GM12878 (cell line): ENCODE measurements around the gene SWSAP1. TPM values are rescaled to one million over a fixed set of nuclear protein-coding genes. Genes with fewer than 3 reads are reported as not detected.

Source experiments
- ESRRA ChIP-seq: IDR thresholded peaks from 2 replicates; pipeline ENCODE4 v1.6.1; 2012; ENCODE audit warnings: mild to moderate bottlenecking, low read length, improper control_type of control experiment
- EZH2 ChIP-seq: IDR thresholded peaks from 2 replicates; pipeline ENCODE4 v1.6.1; 2012; ENCODE audit warnings: low read depth, mild to moderate bottlenecking, control low read depth, inconsistent platforms, low read length, borderline replicate concordance; ENCODE audit not compliant: control insufficient read depth
- JUND ChIP-seq: IDR thresholded peaks from 2 replicates; pipeline ENCODE4 v1.6.1; 2012; ENCODE audit warnings: low read depth, mild to moderate bottlenecking, low read length, improper control_type of control experiment, moderate library complexity
- KLF5 ChIP-seq: fragments of 450-650 bp; IDR thresholded peaks from 2 replicates; pipeline ENCODE4 v1.6.1; 2014; ENCODE audit warnings: mild to moderate bottlenecking; ENCODE audit not compliant: partially characterized antibody
- MEF2B ChIP-seq: fragments of 450-650 bp; IDR thresholded peaks from 2 replicates; pipeline ENCODE4 v1.6.1; 2018; ENCODE audit warnings: mild to moderate bottlenecking, moderate library complexity; ENCODE audit not compliant: partially characterized antibody, poor library complexity, severe bottlenecking
- MTA3 ChIP-seq: IDR thresholded peaks from 2 replicates; pipeline ENCODE4 v1.6.1; 2012; ENCODE audit warnings: low read length, inconsistent platforms, borderline replicate concordance
- NR2F1 ChIP-seq: fragments of 450-650 bp; conservative IDR thresholded peaks from 2 replicates; pipeline ENCODE4 v1.6.1; 2017; ENCODE audit warnings: mild to moderate bottlenecking
- POU2F2 ChIP-seq: IDR thresholded peaks from 3 replicates; pipeline ENCODE4 v1.6.1; 2011; ENCODE audit warnings: low read depth, mild to moderate bottlenecking, low read length, borderline replicate concordance
- SREBF1 ChIP-seq: IDR thresholded peaks from 2 replicates; pipeline ENCODE4 v1.6.1; 2012; ENCODE audit warnings: mild to moderate bottlenecking, low read length
- TARDBP ChIP-seq: IDR thresholded peaks from 2 replicates; pipeline ENCODE4 v1.6.1; 2016; ENCODE audit warnings: borderline replicate concordance
- TCF3 ChIP-seq: IDR thresholded peaks from 2 replicates; pipeline ENCODE4 v1.6.1; 2012; ENCODE audit warnings: low read depth, mild to moderate bottlenecking, low read length, borderline replicate concordance; ENCODE audit not compliant: insufficient read depth
- ZNF622 ChIP-seq: fragments of 450-650 bp; IDR thresholded peaks from 2 replicates; pipeline ENCODE4 v1.6.1; 2017; ENCODE audit warnings: mild to moderate bottlenecking, inconsistent platforms
- polyA plus RNA-seq, 11 experiments: library from polyadenylated mRNA; depleted of rRNA in 4 of 11; unstranded in 6 of 11; stranded (reverse) in 5 of 11; fragments of >200 nt; fragmentation: Nextera tagmentation in 4 of 11; fragmentation: Illumina TruSeq in 1 of 11; extraction: Ambion mirVana in 4 of 11; extraction: Trizol in 1 of 11; gene quantifications; 1 replicate in 1 of 11; 2 replicates in 10 of 11; pipeline versions ENCODE4 v1.2.1 to v1.2.3, GENCODE V29; 2011 to 2016; ENCODE audit warnings: inconsistent platforms in 2 of 11, missing spikeins in 2 of 11, low read depth in 1 of 11
- total RNA-seq, 4 experiments: library from RNA; depleted of rRNA in 3 of 4; stranded (reverse); fragments of >200 nt in 3 of 4; fragmentation: Illumina TruSeq in 1 of 4; extraction: Trizol in 1 of 4; gene quantifications; 2 replicates each; pipeline versions ENCODE4 v1.2.1 to v1.2.3, GENCODE V29; 2013 to 2021
- TF ChIP-seq, protein P1 (sequence below): IDR thresholded peaks from 2 replicates; pipeline ENCODE4 v1.6.1; 2012; ENCODE audit warnings: low read depth, low read length, improper control_type of control experiment
- TF ChIP-seq, protein P2 (sequence below): fragments of 450-650 bp; formaldehyde crosslinking; IDR thresholded peaks from 2 replicates; pipeline ENCODE4 v1.4.0; 2022; ENCODE audit warnings: mild to moderate bottlenecking, moderate library complexity
- TF ChIP-seq, protein P3 (sequence below), 3 experiments: IDR thresholded peaks in 2 of 3; conservative IDR thresholded peaks in 1 of 3; 2 replicates each; pipeline ENCODE4 v1.5.1; 2011; ENCODE audit warnings: low read depth in 3 of 3, low read length in 3 of 3, mild to moderate bottlenecking in 3 of 3, control low read depth in 2 of 3, moderate library complexity in 2 of 3, inconsistent platforms in 1 of 3, mixed read lengths in 1 of 3; ENCODE audit not compliant: control insufficient read depth in 2 of 3, insufficient read depth in 1 of 3; ENCODE audit errors: extremely low read depth in 1 of 3
- TF ChIP-seq, protein P4 (sequence below): IDR thresholded peaks from 2 replicates; pipeline ENCODE4 v1.6.1; 2011; ENCODE audit warnings: low read depth, mild to moderate bottlenecking, low read length, moderate library complexity, borderline replicate concordance; ENCODE audit errors: extremely low read depth
- TF ChIP-seq, protein P5 (sequence below): fragments of 450-650 bp; IDR thresholded peaks from 2 replicates; pipeline ENCODE4 v1.6.1; 2016; ENCODE audit warnings: mild to moderate bottlenecking, moderate library complexity, borderline replicate concordance

The SWSAP1 gene
- total and polyA plus RNA-seq, 10 of the 15 experiments (the other 5 are each of a cell fraction or from before 2014, with no cell fraction given) = 0.18 to 6.5 (median 2.4) TPM

DNA sequence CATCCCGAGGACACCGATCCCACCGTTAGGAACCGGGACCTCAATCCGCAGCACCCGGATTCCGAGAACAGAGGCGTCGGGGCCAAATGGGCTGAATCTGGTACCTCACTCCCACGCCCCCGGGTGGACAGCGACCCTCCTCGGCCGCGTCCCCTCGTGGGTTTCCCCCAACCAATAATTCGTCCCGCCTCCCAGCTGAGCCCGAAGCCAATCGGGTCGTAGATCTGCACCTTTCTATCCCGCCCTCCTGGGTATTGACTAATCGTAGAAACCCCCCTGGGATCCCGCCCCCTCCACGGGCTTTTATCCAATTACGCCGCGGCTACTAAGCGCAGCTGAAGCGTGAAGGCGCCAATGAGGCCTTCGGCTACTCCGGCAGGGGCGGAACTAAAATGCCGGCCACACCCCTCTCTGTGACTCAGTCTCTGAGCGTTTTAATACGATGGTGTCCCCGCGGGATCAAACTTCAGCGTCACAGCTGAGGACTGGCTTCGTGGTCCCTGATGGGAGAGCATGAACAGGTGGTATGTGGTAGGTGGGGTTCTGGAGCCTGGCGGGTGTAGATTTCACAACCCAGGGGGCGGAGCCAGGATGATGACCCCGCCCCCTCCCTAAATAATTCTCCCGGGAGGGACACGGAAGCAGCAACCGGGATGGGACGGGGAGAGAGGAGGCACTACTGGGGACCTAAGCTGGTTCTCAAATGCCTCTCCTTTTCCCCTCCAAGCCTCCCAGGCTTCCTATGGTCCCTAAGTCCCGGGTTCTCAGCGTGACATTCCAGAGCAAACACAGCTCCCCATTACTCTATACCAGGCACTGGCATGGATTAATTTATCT is 28.1 kb upstream of the SWSAP1 start, which contains the start of the genes CCDC159 and TMEM205 (continued):
- TF ChIP-seq, protein P1, sequence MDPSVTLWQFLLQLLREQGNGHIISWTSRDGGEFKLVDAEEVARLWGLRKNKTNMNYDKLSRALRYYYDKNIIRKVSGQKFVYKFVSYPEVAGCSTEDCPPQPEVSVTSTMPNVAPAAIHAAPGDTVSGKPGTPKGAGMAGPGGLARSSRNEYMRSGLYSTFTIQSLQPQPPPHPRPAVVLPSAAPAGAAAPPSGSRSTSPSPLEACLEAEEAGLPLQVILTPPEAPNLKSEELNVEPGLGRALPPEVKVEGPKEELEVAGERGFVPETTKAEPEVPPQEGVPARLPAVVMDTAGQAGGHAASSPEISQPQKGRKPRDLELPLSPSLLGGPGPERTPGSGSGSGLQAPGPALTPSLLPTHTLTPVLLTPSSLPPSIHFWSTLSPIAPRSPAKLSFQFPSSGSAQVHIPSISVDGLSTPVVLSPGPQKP = no peak
- 0 out of 2 replicates have a peak, but pooled peaks have one; percentile 41 for TF ChIP-seq JUND
- TF ChIP-seq, protein P2, sequence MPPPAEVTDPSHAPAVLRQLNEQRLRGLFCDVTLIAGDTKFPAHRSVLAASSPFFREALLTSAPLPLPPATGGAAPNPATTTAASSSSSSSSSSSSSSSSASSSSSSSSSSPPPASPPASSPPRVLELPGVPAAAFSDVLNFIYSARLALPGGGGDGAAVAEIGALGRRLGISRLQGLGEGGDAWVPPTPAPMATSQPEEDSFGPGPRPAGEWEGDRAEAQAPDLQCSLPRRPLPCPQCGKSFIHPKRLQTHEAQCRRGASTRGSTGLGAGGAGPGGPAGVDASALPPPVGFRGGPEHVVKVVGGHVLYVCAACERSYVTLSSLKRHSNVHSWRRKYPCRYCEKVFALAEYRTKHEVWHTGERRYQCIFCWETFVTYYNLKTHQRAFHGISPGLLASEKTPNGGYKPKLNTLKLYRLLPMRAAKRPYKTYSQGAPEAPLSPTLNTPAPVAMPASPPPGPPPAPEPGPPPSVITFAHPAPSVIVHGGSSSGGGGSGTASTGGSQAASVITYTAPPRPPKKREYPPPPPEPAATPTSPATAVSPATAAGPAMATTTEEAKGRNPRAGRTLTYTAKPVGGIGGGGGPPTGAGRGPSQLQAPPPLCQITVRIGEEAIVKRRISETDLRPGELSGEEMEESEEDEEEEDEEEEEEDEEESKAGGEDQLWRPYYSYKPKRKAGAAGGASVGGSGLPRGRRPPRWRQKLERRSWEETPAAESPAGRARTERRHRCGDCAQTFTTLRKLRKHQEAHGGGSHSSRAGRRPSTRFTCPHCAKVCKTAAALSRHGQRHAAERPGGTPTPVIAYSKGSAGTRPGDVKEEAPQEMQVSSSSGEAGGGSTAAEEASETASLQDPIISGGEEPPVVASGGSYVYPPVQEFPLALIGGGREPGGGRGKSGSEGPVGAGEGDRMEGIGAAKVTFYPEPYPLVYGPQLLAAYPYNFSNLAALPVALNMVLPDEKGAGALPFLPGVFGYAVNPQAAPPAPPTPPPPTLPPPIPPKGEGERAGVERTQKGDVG (CRISPR knock-in tag) = no peak
- TF ChIP-seq, protein P3, sequence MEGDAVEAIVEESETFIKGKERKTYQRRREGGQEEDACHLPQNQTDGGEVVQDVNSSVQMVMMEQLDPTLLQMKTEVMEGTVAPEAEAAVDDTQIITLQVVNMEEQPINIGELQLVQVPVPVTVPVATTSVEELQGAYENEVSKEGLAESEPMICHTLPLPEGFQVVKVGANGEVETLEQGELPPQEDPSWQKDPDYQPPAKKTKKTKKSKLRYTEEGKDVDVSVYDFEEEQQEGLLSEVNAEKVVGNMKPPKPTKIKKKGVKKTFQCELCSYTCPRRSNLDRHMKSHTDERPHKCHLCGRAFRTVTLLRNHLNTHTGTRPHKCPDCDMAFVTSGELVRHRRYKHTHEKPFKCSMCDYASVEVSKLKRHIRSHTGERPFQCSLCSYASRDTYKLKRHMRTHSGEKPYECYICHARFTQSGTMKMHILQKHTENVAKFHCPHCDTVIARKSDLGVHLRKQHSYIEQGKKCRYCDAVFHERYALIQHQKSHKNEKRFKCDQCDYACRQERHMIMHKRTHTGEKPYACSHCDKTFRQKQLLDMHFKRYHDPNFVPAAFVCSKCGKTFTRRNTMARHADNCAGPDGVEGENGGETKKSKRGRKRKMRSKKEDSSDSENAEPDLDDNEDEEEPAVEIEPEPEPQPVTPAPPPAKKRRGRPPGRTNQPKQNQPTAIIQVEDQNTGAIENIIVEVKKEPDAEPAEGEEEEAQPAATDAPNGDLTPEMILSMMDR (IDR thresholded peaks at IDR 0.05 in 2 of 3, conservative IDR thresholded peaks at IDR 0.05 in 1 of 3; ENCODE audit: control insufficient read depth in 2 of 3, extremely low read depth in 1 of 3, insufficient read depth in 1 of 3, low read depth in 3 of 3, low read length in 3 of 3) = peak in 2 of 3 experiments; percentile 20 to 21; a peak in 2 of 6 replicates
- TF ChIP-seq, protein P4, sequence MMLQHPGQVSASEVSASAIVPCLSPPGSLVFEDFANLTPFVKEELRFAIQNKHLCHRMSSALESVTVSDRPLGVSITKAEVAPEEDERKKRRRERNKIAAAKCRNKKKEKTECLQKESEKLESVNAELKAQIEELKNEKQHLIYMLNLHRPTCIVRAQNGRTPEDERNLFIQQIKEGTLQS = no peak
- TF ChIP-seq TCF3 = 0 out of 2 replicates have a peak, but pooled peaks have one; percentile 56
- no peak for TF ChIP-seq TARDBP
- no peak for TF ChIP-seq ZNF622
- peak; percentile 14 for TF ChIP-seq MEF2B
- TF ChIP-seq, protein P5, sequence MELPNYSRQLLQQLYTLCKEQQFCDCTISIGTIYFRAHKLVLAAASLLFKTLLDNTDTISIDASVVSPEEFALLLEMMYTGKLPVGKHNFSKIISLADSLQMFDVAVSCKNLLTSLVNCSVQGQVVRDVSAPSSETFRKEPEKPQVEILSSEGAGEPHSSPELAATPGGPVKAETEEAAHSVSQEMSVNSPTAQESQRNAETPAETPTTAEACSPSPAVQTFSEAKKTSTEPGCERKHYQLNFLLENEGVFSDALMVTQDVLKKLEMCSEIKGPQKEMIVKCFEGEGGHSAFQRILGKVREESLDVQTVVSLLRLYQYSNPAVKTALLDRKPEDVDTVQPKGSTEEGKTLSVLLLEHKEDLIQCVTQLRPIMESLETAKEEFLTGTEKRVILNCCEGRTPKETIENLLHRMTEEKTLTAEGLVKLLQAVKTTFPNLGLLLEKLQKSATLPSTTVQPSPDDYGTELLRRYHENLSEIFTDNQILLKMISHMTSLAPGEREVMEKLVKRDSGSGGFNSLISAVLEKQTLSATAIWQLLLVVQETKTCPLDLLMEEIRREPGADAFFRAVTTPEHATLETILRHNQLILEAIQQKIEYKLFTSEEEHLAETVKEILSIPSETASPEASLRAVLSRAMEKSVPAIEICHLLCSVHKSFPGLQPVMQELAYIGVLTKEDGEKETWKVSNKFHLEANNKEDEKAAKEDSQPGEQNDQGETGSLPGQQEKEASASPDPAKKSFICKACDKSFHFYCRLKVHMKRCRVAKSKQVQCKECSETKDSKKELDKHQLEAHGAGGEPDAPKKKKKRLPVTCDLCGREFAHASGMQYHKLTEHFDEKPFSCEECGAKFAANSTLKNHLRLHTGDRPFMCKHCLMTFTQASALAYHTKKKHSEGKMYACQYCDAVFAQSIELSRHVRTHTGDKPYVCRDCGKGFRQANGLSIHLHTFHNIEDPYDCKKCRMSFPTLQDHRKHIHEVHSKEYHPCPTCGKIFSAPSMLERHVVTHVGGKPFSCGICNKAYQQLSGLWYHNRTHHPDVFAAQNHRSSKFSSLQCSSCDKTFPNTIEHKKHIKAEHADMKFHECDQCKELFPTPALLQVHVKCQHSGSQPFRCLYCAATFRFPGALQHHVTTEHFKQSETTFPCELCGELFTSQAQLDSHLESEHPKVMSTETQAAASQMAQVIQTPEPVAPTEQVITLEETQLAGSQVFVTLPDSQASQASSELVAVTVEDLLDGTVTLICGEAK = no peak
- TF ChIP-seq KLF5 = peak; percentile 50
- TF ChIP-seq POU2F2 = peak; percentile 72; the same call in 2 of the 3 replicates
- TF ChIP-seq SREBF1 = no peak
- no peak for TF ChIP-seq MTA3
- TF ChIP-seq EZH2 = no peak
- no peak for TF ChIP-seq ESRRA
- no peak for TF ChIP-seq NR2F1
